SU-DHL-6 (cell line): ENCODE measurements around the gene TIMM10.

Source experiments
- H2AFZ ChIP-seq: fragments of 200-600 bp; sonication (generic); 2 replicates; pipeline ENCODE4 v1.6.1; 2014; ENCODE audit warnings: low read depth, mild to moderate bottlenecking, moderate library complexity, mixed read lengths, antibody characterized with exemption, low read length; ENCODE audit not compliant: severe bottlenecking
- H3F3A ChIP-seq: fragments of 200-600 bp; shearing (Covaris generic); 2 replicates; pipeline ENCODE4 v1.6.0; 2016; ENCODE audit warnings: antibody characterized with exemption, mild to moderate bottlenecking; ENCODE audit not compliant: insufficient read depth
- H3K27ac ChIP-seq: fragments of 200-600 bp; sonication (generic); 2 replicates; pipeline ENCODE4 v1.5.1; 2016; ENCODE audit warnings: low read depth, mild to moderate bottlenecking, low read length, moderate library complexity, mixed read lengths
- H3K27me3 ChIP-seq: fragments of 200-600 bp; sonication (generic), shearing (Covaris generic); 2 replicates; pipeline ENCODE4 v1.6.0; 2014; ENCODE audit warnings: mild to moderate bottlenecking, low read length
- H3K36me3 ChIP-seq: fragments of 200-600 bp; sonication (generic); 2 replicates; pipeline ENCODE4 v1.6.1; 2014; ENCODE audit warnings: mild to moderate bottlenecking, low read length, mixed read lengths
- H3K4me2 ChIP-seq: fragments of 300-600, 200-600 bp; shearing (Covaris generic), sonication (generic); 2 replicates; pipeline ENCODE4 v1.6.0; 2014; ENCODE audit warnings: low read length, low read depth, mild to moderate bottlenecking; ENCODE audit not compliant: poor library complexity, severe bottlenecking
- H3K4me3 ChIP-seq: fragments of 200-600 bp; sonication (generic); 2 replicates; pipeline ENCODE4 v1.5.1; 2014; ENCODE audit warnings: antibody characterized with exemption, low read length, mild to moderate bottlenecking, mixed read lengths; ENCODE audit not compliant: insufficient read depth, poor library complexity, severe bottlenecking
- H3K79me2 ChIP-seq: fragments of 200-600 bp; sonication (generic); 2 replicates; pipeline ENCODE4 v1.6.1; 2014; ENCODE audit warnings: mild to moderate bottlenecking, low read length, moderate library complexity; ENCODE audit not compliant: insufficient read depth
- H3K9ac ChIP-seq: fragments of 200-600 bp; sonication (generic); 2 replicates; pipeline ENCODE4 v1.7.0; 2014; ENCODE audit warnings: mild to moderate bottlenecking, low read length
- H3K9me2 ChIP-seq: fragments of 200-600 bp; sonication (generic); replicated peaks from 2 replicates; pipeline ENCODE4 v1.6.1; 2014; ENCODE audit warnings: low read length; ENCODE audit not compliant: insufficient read depth
- H3K9me3 ChIP-seq: fragments of 200-600 bp; sonication (generic); 2 replicates; pipeline ENCODE4 v1.6.1; 2014; ENCODE audit warnings: low read length, mixed read lengths; ENCODE audit not compliant: insufficient read depth
- H4K20me1 ChIP-seq: fragments of 200-600 bp; sonication (generic); 2 replicates; pipeline ENCODE4 v1.6.1; 2014; ENCODE audit warnings: low read depth, mild to moderate bottlenecking, antibody characterized with exemption, low read length, moderate library complexity, mixed read lengths
- CTCF ChIP-seq: fragments of 200-600 bp; sonication (generic); IDR thresholded peaks from one replicate; pipeline ENCODE4 v1.5.1; 2017; ENCODE audit warnings: antibody characterized with exemption, mild to moderate bottlenecking, low read length, moderate library complexity; ENCODE audit not compliant: insufficient read depth, poor library complexity, severe bottlenecking
- EZH2phosphoT487 ChIP-seq: fragments of 200-600 bp; sonication (generic), shearing (Covaris generic); conservative IDR thresholded peaks from 2 replicates; pipeline ENCODE4 v1.6.1; 2018; ENCODE audit warnings: mild to moderate bottlenecking, antibody characterized with exemption, low read length, moderate library complexity, mixed read lengths

Gene TIMM10

GRCh38 chr11:57529012-57529411, 1.5 kb downstream of the TIMM10 start:
- H3K9me2 ChIP-seq = no peaks in the 10 kb centered on the region
- H3K4me3 ChIP-seq = peak overlapping the region; percentile 97
- TF ChIP-seq CTCF (no peak), EZH2phosphoT487 (no peak)
- H3K9me3 ChIP-seq = no peaks in the 10 kb centered on the region
- no peaks in the 10 kb centered on the region; the same call in 1 of the 2 replicates for H4K20me1 ChIP-seq
- peaks cover 7% of the 10 kb centered on the region; the same call in 1 of the 2 replicates for H3F3A ChIP-seq
- H3K27ac ChIP-seq = no peak overlapping the region
- H3K4me2 ChIP-seq = peak overlapping the region; percentile 82
- H3K27me3 ChIP-seq = no peaks in the 10 kb centered on the region
- H3K9ac ChIP-seq = peak overlapping the region; percentile 99
- peaks cover 25% of the 10 kb centered on the region for H3K79me2 ChIP-seq
- no peaks in the 10 kb centered on the region for H3K36me3 ChIP-seq
- no peak overlapping the region for H2AFZ ChIP-seq

- no peak overlapping the region for H3K4me3 ChIP-seq
- no peaks in the 10 kb centered on the region for H3K9me3 ChIP-seq
- no peak overlapping the region for H3K9ac ChIP-seq
- H2AFZ ChIP-seq = no peak overlapping the region
- no peaks in the 10 kb centered on the region for H3K9me2 ChIP-seq
- H3K27me3 ChIP-seq = no peaks in the 10 kb centered on the region
- TF ChIP-seq CTCF (peak; percentile 90), EZH2phosphoT487 (no peak)
- no peaks in the 10 kb centered on the region; the same call in 1 of the 2 replicates for H4K20me1 ChIP-seq
- no peak overlapping the region for H3K4me2 ChIP-seq
- H3K79me2 ChIP-seq = peaks cover 25% of the 10 kb centered on the region
- H3K27ac ChIP-seq = no peak overlapping the region
- peaks cover 7% of the 10 kb centered on the region; the same call in 1 of the 2 replicates for H3F3A ChIP-seq
- H3K36me3 ChIP-seq = no peaks in the 10 kb centered on the region
These were observed 3.4 kb downstream of the TIMM10 start for GRCh38 chr11:57527056-57527631.

GRCh38 chr11:57523419-57523818, 7.1 kb downstream of the TIMM10 start:
- no peak overlapping the region for H3K4me3 ChIP-seq

More at GRCh38 chr11:57523419-57523818, 7.1 kb downstream of the TIMM10 start:
- no peaks in the 10 kb centered on the region for H3K27me3 ChIP-seq
- H2AFZ ChIP-seq = no peak overlapping the region
- H3K36me3 ChIP-seq = no peaks in the 10 kb centered on the region
- no peaks in the 10 kb centered on the region for H3K9me3 ChIP-seq
- no peaks in the 10 kb centered on the region for H3K9me2 ChIP-seq
- no peak overlapping the region for H3K4me2 ChIP-seq
- TF ChIP-seq CTCF = no peak
- no peak for TF ChIP-seq EZH2phosphoT487
- H3K9ac ChIP-seq = no peak overlapping the region
- no peak overlapping the region for H3K27ac ChIP-seq
- no peaks in the 10 kb centered on the region for H4K20me1 ChIP-seq
- H3F3A ChIP-seq = no peaks in the 10 kb centered on the region
- H3K79me2 ChIP-seq = peaks cover 4% of the 10 kb centered on the region
